ENCODE measurements around the gene OBI1.

OBI1 gene

GRCh38 chr13:78655906-78656305 is 3.0 kb downstream of the OBI1 start:
- Histone ChIP-seq H3K4me2 (ENCODE audit: low read length) (no peak overlapping the region), H3K9ac (ENCODE audit: low read length) (no peak overlapping the region), H3K4me3 (ENCODE audit: low read length) (no peak overlapping the region), H3K36me3 (replicated peaks; ENCODE audit: low read depth, low read length) (peaks cover 11% of the 10 kb centered on the region), H3K79me2 (ENCODE audit: low read length) (peaks cover 80% of the 10 kb centered on the region), H3K27me3 (ENCODE audit: low read depth, low read length) (no peaks in the 10 kb centered on the region), H3K4me1 (ENCODE audit: low read length) (peaks cover 8% of the 10 kb centered on the region), H2AFZ (ENCODE audit: low read depth, low read length) (no peak overlapping the region), H3K9me3 (ENCODE audit: insufficient read depth, low read length) (no peaks in the 10 kb centered on the region), H3K27ac (ENCODE audit: low read length) (no peak overlapping the region), H4K20me1 (ENCODE audit: insufficient read depth, low read length) (peaks cover 66% of the 10 kb centered on the region)
- TF ChIP-seq EZH2phosphoT487 (IDR thresholded peaks at IDR 0.05; ENCODE audit: low read depth) (no peak), CTCF (IDR thresholded peaks at IDR 0.05; ENCODE audit: low read depth, low read length) (no peak)

GRCh38 chr13:78655007-78655406 is 3.9 kb downstream of the OBI1 start:
- no peak overlapping the region for H3K4me2 ChIP-seq (ENCODE audit: low read length)
- TF ChIP-seq EZH2phosphoT487 (IDR thresholded peaks at IDR 0.05; ENCODE audit: low read depth) (no peak), CTCF (IDR thresholded peaks at IDR 0.05; ENCODE audit: low read depth, low read length) (no peak)
- no peak overlapping the region for H3K27ac ChIP-seq (ENCODE audit: low read length)
- no peak overlapping the region for H2AFZ ChIP-seq (ENCODE audit: low read depth, low read length)
- peaks cover 11% of the 10 kb centered on the region for H3K36me3 ChIP-seq (replicated peaks; ENCODE audit: low read depth, low read length)
- H3K9me3 ChIP-seq (ENCODE audit: insufficient read depth, low read length): no peaks in the 10 kb centered on the region
- H3K27me3 ChIP-seq (ENCODE audit: low read depth, low read length): no peaks in the 10 kb centered on the region
- H4K20me1 ChIP-seq (ENCODE audit: insufficient read depth, low read length): peaks cover 75% of the 10 kb centered on the region
- peaks cover 16% of the 10 kb centered on the region for H3K4me1 ChIP-seq (ENCODE audit: low read length)
- H3K4me3 ChIP-seq (ENCODE audit: low read length): no peak overlapping the region
- peaks cover 89% of the 10 kb centered on the region for H3K79me2 ChIP-seq (ENCODE audit: low read length)
- H3K9ac ChIP-seq (ENCODE audit: low read length): no peak overlapping the region

DNA sequence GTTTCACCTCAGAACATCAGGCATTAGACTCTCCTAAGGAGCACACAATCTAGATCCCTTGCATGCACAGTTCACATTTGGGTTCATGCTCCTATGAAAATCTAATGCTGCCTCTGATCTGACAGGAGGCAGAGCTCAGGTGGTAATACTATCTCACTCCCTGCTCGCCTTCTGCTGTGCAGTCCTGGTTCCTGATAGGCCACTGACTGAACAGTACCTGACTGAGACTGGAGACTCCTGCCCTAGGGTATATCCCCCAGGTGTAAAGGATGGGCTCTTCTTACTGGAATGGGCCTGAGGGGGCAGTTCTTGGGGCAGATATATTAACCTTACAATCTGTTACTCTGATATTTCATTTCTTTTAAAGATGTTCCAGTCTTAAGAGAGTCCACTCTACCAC is 6.3 kb downstream of the OBI1 start:
- Histone ChIP-seq H4K20me1 (ENCODE audit: insufficient read depth, low read length) (peaks cover 93% of the 10 kb centered on the region), H3K27ac (ENCODE audit: low read length) (no peak overlapping the region), H3K4me2 (ENCODE audit: low read length) (no peak overlapping the region), H3K9me3 (ENCODE audit: insufficient read depth, low read length) (no peaks in the 10 kb centered on the region), H3K27me3 (ENCODE audit: low read depth, low read length) (no peaks in the 10 kb centered on the region), H3K4me1 (ENCODE audit: low read length) (peaks cover 18% of the 10 kb centered on the region), H3K79me2 (ENCODE audit: low read length) (peaks cover 99% of the 10 kb centered on the region), H3K4me3 (ENCODE audit: low read length) (no peak overlapping the region), H3K36me3 (replicated peaks; ENCODE audit: low read depth, low read length) (peaks cover 11% of the 10 kb centered on the region), H2AFZ (ENCODE audit: low read depth, low read length) (no peak overlapping the region), H3K9ac (ENCODE audit: low read length) (no peak overlapping the region)
- no peak for TF ChIP-seq EZH2phosphoT487 (IDR thresholded peaks at IDR 0.05; ENCODE audit: low read depth)
- TF ChIP-seq CTCF (IDR thresholded peaks at IDR 0.05; ENCODE audit: low read depth, low read length): no peak

DNA sequence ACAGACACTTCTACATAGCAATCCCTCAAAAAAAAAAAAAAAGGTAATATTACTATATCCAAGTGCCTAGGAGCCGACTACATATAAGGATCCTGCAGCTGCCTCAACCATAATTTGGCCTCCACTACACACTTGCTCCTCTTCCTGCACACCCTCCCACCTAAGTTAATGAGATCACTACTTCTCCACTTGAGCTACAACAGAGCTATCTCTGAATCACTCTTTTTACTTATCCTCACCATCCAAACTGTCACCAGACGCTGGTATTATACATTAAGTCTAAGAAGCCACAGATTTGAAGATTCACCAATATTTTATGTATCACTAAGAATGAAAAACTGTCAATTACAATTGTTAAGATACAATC is 8.3 kb downstream of the OBI1 start:
- H2AFZ ChIP-seq (ENCODE audit: low read depth, low read length): no peak overlapping the region
- peaks cover 8% of the 10 kb centered on the region for H3K36me3 ChIP-seq (replicated peaks; ENCODE audit: low read depth, low read length)
- no peak overlapping the region for H3K9ac ChIP-seq (ENCODE audit: low read length)
- no peaks in the 10 kb centered on the region for H3K9me3 ChIP-seq (ENCODE audit: insufficient read depth, low read length)
- no peaks in the 10 kb centered on the region for H3K27me3 ChIP-seq (ENCODE audit: low read depth, low read length)
- no peak for TF ChIP-seq CTCF (IDR thresholded peaks at IDR 0.05; ENCODE audit: low read depth, low read length)
- no peak for TF ChIP-seq EZH2phosphoT487 (IDR thresholded peaks at IDR 0.05; ENCODE audit: low read depth)
- H3K79me2 ChIP-seq (ENCODE audit: low read length): peaks cover 100% of the 10 kb centered on the region
- H3K4me1 ChIP-seq (ENCODE audit: low read length): peaks cover 12% of the 10 kb centered on the region
- peaks cover 98% of the 10 kb centered on the region for H4K20me1 ChIP-seq (ENCODE audit: insufficient read depth, low read length)
- H3K27ac ChIP-seq (ENCODE audit: low read length): no peak overlapping the region
- H3K4me3 ChIP-seq (ENCODE audit: low read length): no peak overlapping the region
- H3K4me2 ChIP-seq (ENCODE audit: low read length): no peak overlapping the region

Data from OCI-LY3 (cell line).